Measurements from ENCODE around the gene CD109.

CD109 gene

DNA sequence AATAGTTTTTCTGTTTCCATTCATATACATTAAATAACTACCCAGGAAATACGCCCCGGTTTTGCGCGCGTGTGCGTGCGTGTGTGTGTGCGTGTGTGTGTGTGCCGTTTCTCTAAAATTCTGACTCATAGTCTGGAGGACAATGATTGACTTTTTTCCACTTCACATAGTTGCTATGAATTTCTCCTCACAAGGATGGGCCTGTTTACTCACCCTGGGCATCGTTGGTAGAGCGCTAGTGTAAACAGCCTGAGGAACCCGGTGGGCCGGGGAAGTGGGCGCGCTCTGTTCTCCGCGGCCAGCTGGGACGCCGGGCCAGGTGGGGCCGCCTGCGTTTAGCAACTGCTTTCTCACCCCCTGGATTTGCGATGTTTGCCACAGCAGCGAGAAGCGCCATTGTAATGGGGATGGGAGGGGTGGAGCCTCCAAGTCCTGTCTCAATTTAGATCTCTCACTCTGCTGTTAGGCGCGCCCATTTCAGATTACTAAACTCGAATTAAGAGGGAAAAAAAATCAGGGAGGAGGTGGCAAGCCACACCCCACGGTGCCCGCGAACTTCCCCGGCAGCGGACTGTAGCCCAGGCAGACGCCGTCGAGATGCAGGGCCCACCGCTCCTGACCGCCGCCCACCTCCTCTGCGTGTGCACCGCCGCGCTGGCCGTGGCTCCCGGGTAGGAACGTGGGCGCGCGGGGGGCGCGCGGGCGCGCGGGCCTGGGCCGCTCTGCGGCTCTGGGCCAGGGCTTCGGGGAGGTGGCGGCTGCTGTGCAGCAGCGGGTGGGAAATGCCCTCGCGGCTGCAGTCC lies at the start of gene CD109:
CD109 (plus strand) TSS at position 585 of the 803 bp plus-strand sequence; CDS start at position 598, 13 bp downstream.
- no peak for TF ChIP-seq POLR2A (IDR thresholded peaks at IDR 0.05; ENCODE audit: extremely low read depth, insufficient read length)
- no peak for TF ChIP-seq CTCF (IDR thresholded peaks at IDR 0.05; ENCODE audit: low read depth, low read length)
- TF ChIP-seq, protein P1, sequence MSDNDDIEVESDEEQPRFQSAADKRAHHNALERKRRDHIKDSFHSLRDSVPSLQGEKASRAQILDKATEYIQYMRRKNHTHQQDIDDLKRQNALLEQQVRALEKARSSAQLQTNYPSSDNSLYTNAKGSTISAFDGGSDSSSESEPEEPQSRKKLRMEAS (IDR thresholded peaks at IDR 0.05; ENCODE audit: low read depth, low read length) = no peak
- TF ChIP-seq MYC (IDR thresholded peaks at IDR 0.05; ENCODE audit: low read depth, low read length) = no peak
- H3K4me3 ChIP-seq (ENCODE audit: low read depth, low read length) = no peak within 1 kb of the TSS
- no peak for DNase-seq (ENCODE audit: low read depth)

- no peak overlapping the region for H3K4me3 ChIP-seq (ENCODE audit: low read depth, low read length)
- TF ChIP-seq CTCF (IDR thresholded peaks at IDR 0.05; ENCODE audit: low read depth, low read length) = no peak
- TF ChIP-seq, protein P1 (IDR thresholded peaks at IDR 0.05; ENCODE audit: low read depth, low read length) = no peak
- no peak for TF ChIP-seq MYC (IDR thresholded peaks at IDR 0.05; ENCODE audit: low read depth, low read length)
- no peak for TF ChIP-seq POLR2A (IDR thresholded peaks at IDR 0.05; ENCODE audit: extremely low read depth, insufficient read length)
- DNase-seq (ENCODE audit: low read depth) = no peak
Observed at GRCh38 chr6:73648166-73648565, 47.8 kb upstream of the CD109 start.

- TF ChIP-seq CTCF (IDR thresholded peaks at IDR 0.05; ENCODE audit: low read depth, low read length) = no peak
- TF ChIP-seq POLR2A (IDR thresholded peaks at IDR 0.05; ENCODE audit: extremely low read depth, insufficient read length) = no peak
- TF ChIP-seq, protein P1 (IDR thresholded peaks at IDR 0.05; ENCODE audit: low read depth, low read length) = no peak
- no peak for TF ChIP-seq MYC (IDR thresholded peaks at IDR 0.05; ENCODE audit: low read depth, low read length)
- DNase-seq (ENCODE audit: low read depth) = no peak
- H3K4me3 ChIP-seq (ENCODE audit: low read depth, low read length) = no peak overlapping the region
Observed at GRCh38 chr6:73649783-73650182, 46.2 kb upstream of the CD109 start.

GRCh38 chr6:73652637-73653570 lies 43.1 kb upstream of the CD109 start:
- DNase-seq (ENCODE audit: low read depth) = peak; percentile 86
- H3K4me3 ChIP-seq (ENCODE audit: low read depth, low read length) = peak overlapping the region; percentile 67
- TF ChIP-seq CTCF (IDR thresholded peaks at IDR 0.05; ENCODE audit: low read depth, low read length) (peak; percentile 27), MYC (IDR thresholded peaks at IDR 0.05; ENCODE audit: low read depth, low read length) (no peak), POLR2A (IDR thresholded peaks at IDR 0.05; ENCODE audit: extremely low read depth, insufficient read length) (no peak)
- TF ChIP-seq, protein P1 (IDR thresholded peaks at IDR 0.05; ENCODE audit: low read depth, low read length) = peak; percentile 76

- peak; percentile 95 for DNase-seq (ENCODE audit: low read depth)
- TF ChIP-seq POLR2A (IDR thresholded peaks at IDR 0.05; ENCODE audit: extremely low read depth, insufficient read length) (peak; percentile 58), MYC (IDR thresholded peaks at IDR 0.05; ENCODE audit: low read depth, low read length) (peak; percentile 80), CTCF (IDR thresholded peaks at IDR 0.05; ENCODE audit: low read depth, low read length) (no peak)
- TF ChIP-seq, protein P1 (IDR thresholded peaks at IDR 0.05; ENCODE audit: low read depth, low read length) = peak; percentile 74
- peak within 1 kb of the TSS; percentile 75 for H3K4me3 ChIP-seq (ENCODE audit: low read depth, low read length)
Observed at GRCh38 chr6:73653571-73654424, 42.2 kb upstream of the CD109 start, which contains the start of gene SLC17A5. Gene SLC17A5, minus strand, starts transcription at chr6:73653992. Its CDS starts 106 bp downstream, at chr6:73653886.

All from NB4 (cell line).